Glomerular endothelial cell (primary cell): ENCODE results near the gene LAPTM5. TPM values are rescaled to one million over a fixed set of nuclear protein-coding genes. Genes with fewer than 3 reads are reported as not detected.

Source experiments
- DNase-seq: peaks from one replicate; pipeline ENCODE4 v3.0.0-alpha.2; 2011; ENCODE audit warnings: low read depth, low spot score; ENCODE audit errors: extremely low read depth
- total RNA-seq: library from RNA; depleted of rRNA; stranded (reverse); fragments of >200 nt; gene quantifications from 2 replicates; pipeline ENCODE4 v1.2.3, GENCODE V29; 2015

The LAPTM5 gene
- total RNA-seq, 1 donor from 2014 or later: 132 TPM

DNA sequence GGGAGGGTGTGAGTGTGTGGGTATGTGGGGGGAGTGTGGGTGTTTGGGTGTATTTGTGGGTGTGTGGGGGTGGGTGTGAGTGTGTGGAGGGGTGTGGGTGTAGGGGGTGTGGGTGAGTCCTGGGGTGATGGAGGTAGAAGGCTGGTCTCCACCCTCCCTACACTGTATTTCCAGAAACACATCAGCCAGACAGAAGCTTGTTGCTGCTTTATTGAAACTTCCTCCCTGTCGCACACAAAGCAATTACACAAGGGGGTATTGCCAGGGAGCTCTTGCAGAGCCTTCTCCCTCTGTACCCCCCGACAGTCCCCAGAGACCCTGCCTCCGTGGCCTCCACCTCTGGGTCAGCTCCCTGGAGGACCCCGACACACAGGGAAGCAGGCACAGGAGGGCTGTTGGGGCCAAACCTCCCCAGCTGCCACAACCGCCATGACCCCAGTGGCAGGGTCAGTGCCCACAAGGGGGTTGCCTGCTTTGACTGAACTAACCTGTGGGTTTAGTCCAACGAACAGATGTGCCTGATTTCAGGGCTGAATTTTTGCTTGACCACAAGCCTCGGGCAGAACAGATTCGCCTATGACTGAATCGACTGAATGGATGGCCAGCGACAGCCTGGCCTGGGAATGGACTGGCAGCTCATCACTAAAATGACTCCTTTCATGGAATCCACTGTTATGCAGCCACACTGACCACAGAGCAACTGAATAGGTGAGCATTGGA is 25.1 kb downstream of the LAPTM5 start:
- no peak for DNase-seq

GRCh38 chr1:30731806-30732276 is 25.7 kb downstream of the LAPTM5 start:
- no peak for DNase-seq

DNA sequence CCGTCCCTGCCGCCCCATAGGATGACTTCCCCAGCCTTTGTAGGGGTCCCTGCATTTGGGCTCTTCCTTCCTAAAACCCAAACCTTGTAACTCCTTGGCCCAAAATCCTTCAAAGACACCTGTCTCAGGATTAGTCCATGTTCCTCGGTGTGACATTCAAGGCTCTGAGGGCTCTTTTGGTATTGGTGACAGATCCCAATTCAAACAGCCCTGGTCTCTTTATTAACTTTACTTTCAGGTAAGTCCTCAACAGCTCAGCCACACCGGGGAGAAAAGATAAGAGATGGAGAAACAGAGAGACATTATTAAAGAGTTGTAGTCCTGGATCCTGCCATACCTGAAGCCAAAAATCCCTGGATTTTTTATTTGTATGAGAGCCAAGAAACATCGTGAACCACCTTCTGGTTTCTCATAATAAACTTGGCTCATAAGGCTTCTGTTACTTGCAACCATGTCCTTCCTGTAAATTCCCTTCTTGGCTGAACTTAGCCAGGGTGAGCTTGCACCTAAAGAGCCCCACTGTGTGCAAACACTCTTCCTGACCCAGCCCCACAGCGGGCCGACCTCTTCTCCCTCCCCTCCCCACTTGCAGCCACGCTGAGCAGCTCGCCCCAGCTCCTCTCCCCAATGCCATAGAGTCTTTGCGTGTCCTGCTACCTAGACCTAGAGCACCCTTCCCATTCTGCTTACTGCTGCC is 26.3 kb downstream of the LAPTM5 start:
- no peak for DNase-seq

DNA sequence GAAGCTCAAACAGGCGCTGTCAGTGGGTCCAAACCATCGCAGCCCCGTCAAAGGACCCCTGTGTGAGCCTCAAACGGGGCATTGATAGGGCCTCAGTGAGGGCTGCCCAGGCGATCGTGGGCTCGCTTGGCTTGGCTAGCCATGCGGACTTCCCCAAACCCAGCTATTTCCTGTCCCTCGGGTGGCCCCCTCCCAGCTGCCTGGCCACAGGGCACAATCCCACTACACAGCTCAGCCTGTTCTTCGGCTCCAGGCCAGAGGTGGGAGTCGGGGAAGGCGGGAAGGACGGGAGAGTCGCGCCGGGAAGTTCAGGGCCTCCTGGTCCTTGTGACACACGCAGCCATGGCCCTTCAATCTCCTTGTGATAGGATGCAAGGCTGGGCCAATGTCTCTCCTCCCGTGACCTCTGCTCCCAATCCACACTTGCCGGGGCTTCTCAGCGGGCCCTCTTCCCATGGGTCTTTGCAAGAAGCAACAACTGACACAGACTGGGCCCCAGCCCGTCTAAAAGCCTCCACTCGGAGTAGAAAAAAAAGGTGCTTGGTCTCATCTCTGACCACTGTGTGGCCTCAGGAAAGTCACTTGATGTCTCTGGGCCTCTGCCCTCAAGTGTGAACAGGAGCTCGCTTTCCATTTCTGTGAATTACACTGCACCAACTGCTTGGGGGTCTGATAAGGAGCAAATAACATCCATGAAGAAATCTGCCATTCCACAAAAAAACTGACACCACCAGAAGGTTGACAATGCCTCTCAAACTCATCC is 27.0 kb downstream of the LAPTM5 start:
- DNase-seq: no peak

DNA sequence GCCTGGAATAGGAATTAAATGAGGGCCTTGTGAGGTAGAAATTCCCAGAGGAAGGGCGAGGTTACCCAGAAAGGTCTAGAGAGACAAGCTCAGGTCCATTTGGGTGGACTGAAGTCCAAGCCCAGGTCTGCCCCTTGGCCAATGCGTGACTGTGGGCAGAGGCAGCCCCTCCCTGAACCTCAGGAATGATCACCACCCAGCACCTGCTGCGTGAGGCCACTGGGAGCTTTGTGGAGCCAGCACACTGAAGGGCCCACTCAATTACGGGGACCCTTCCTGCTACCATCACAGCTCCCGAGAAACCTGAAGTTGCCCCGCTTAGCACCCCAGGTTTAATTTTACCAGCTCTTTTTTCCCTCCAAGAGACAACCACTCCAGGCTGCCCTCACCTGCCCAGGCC is 27.7 kb downstream of the LAPTM5 start:
- DNase-seq: no peak

DNA sequence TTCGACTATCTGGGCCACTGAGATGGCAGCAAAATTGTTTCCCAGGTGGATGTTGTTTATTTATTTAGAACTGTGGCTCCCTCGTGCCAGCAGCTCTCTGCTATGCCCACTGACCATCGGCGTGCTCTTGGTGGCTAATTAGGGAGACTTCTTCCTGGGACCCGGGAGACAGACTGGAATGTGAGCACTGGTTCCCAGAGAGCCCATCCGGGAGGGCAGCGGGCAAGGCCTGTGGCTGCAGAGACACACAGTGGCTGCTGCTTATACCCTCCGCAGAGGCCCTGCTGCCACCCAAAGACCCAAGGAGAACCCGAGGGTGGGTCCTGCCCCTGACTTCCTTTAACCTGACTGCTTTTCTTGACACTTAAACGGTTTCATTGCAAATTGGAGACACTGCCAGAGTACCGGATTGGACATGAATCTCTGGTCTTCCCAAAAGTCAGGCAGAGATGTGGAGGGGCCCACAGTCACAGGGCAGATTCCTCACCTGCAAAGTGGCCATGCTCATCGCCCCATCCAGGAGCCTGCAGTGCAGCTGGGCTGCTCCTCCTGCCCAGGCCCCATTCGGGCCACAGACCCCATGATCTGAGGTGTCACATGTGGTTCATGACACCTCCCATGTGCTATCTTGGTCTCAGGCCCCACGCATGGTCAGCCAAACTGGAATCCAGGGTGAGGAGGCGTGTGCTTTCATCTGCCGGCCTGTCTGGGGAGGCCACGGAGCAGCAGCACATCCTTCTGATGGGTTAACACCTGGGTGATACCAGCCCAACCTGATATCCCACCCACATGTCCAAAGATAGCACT is 28.5 kb downstream of the LAPTM5 start:
- no peak for DNase-seq

DNA sequence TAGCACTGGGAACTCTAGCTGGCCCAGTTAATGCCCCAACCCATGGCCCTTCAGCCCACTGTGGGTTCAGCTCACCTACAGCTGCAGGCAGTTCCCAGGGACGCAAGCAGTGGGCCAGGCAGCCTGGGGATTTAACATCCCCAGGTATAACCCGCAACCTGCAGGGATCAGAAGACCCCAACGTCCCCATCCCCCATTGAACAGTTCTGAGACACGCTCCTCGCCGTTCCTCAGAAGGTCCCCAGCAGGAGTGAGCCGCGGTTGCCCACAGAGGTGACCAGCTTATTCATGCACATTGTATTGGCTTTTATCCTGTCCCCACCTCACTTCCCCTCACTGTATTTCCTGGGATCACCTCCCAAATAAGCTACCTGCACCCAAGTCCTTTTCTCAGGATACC is 29.2 kb downstream of the LAPTM5 start:
- no peak for DNase-seq

GRCh38 chr1:30727824-30728223 is 29.8 kb downstream of the LAPTM5 start:
- DNase-seq: no peak

DNA sequence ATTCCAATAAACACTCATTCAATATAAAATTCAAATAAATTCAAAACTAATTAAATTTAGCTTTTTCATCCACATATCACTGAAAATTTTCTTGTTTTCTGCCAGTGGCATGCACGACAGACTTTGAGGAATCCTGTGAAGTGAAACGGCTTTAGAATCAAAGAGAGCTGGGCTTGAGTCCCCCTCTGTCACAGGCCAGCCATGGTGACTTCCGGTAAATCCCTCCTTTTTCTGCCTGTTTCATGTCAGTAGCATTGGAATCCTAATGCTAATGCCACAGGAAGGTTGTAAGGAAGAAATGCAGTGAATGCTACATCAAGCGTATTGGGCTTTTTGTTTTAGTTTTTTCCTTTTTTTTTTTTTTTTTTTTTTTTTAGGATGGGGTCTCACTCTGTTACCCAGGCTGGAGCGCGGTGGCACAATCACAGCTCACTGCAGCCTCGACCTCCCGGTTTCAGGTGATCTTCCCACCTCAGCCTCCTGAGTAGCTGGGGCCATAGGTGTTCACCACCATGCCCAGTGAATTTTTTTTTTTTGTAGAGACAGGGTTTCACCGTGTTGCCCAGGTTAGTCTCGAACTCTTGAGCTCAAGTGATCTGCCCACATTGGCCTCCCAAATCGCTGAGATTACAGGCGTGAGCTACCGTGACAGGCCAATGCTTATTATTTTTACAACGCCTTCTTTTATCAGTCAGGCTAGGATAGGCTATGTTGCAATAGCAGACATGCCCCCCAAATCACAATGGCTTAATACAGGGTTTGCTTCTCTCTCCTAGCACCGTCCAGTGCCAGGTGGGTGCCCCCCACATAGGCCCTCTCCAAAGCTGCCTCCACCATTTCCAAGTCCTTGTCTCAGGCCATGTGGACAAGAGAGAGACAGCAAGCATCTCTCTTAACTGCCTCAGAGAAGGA is 30.5 kb downstream of the LAPTM5 start:
- no peak for DNase-seq

DNA sequence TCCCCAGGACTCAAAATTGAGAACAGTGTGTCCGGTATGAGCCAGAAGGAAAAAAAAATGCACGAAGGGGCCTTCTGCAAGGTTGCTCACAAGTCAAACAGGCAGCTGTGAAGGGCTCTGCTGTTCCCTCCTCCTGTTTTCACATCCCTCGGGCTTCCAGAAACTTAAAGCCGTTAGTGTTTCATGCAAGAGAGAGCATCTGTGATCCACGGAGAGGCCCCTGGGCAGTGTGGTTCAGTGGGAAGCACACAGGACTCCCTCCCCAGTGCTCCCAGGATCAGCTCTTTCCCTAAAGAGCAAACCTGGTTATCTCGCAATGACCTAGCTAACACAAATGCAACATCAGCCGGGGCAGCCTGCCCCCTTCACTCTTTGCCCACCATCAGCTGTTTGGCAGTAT is 31.3 kb downstream of the LAPTM5 start:
- DNase-seq: no peak

DNA sequence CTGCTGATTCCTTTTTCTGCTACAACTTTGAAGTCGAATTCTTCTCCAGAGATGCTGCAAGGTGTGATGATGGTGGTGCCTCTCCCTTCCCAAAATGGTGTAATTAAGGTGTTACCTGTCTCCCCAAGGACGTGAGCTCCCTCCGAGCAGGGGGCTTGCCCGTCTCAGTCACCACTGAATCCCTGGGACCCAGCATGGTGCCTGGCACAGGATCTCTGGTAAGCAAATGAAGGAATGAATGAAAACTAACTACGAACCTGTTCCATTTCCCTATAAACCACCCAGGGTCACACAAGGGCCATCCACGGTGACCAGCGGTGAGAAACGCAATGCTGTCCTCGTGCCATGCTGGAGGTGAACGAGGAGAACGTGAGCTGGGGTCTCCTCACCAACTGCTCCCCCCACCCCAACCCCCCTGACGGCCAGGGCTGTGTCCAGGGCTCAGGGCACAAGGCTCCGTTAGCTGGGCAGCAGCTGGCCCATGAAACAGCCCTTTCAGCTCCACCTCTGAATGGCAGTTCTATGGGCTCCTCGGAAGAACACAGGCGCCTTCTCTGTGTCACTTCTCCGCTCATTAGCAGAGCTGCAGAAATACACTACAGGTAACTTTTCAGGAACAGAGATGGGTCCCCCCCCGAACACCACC is 32.0 kb downstream of the LAPTM5 start:
- DNase-seq: no peak

DNA sequence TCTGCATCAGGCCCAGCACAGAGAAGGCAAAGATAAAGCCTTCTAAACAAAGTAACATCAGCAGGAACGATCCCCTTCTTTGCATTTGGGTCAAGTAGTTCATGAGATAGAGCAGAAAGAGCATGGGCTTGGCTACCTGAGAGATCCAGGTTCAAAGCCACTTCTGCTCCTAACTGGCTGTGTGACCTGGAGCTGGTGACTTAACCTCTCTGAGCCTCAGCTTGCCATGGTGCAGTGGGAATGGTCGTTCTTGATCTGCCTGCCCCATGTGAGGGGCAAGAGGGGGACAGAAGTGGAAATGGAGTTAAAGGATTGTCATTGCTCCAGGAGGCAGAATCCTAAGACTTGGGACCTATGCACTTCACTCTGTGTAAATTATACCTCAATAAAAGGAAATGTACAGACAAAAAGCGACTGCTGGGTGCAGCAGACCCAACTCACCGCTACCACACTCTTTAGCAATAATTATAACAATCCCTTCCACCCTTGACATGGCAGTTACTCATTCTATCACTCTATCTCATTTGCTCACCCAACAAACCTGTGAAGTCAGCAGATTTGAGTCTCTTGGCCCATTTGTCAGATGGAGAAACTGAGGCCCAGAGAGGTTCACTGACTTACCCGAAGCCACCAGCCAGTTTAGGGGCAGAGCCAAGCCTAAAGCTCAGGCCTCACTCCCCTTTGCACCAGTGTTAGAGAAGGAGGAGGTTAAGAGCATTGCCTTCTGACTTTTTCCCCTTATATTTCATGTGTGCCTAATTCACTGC is 32.7 kb downstream of the LAPTM5 start:
- DNase-seq: no peak

GRCh38 chr1:30724175-30724574 is 33.4 kb downstream of the LAPTM5 start:
- DNase-seq: no peak

DNA sequence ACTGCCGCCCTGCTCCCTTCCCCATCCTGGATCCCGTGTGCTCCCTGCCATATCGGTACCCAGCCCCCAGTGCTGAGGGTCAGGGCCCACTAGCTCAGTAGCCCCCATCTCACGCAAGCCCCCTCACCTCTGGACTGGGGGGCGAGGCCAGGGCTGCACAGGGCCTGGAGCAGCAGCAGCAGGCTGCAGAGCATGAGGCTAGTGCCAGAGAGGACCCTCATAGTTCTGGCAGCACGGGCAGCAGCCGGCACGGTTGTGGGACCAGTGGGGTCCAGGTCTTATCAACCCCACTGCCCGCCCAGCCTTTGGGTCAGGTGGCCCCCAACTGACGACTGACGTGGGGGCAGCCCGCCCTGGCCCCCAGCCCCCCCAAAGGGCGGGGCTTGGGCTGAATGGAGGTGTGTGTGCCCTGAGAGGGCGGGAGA is 34.2 kb downstream of the LAPTM5 start, which contains the start of gene MATN1:
TSS of gene MATN1 (minus strand) at position 255 of the 425 bp plus-strand sequence. CDS start at position 221, 34 bp downstream.
- DNase-seq: no peak

DNA sequence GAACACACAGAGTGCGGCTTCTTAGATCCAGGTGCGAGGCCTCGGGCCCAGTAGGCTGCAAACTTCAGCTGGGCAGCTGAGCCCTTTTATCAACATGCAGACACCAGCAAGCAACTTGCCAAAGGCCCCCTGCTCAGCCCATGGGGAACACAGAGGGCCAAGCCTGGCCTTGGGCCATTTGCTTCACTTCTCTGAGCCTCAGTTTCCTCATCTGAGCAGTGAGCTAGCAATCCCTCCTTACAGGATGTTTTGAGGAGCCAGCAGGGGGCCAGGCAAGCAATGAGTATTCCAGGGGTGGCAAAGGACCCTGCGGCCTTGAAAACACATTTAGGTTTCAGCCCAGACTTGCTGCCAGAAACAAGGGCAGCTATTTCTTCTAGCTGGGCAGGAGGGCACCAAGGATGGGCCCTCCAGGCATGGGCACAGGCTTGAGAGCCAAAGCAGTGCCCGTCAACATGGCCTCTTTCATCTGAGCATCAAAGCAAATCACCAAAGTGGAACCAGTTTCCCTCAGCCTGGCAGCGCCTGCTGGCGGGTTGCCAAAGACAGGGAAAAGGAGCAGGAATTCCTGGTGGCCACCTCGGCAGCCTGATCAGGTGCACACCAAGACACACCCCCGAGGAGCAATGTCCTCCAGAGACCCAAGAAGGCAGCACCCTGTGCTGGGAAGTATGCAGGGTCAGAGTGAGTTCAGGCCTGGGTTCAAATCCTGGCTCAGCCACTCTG is 35.6 kb downstream of the LAPTM5 start:
- no peak for DNase-seq

- DNase-seq: no peak
Observed at GRCh38 chr1:30721341-30721793, 36.2 kb downstream of the LAPTM5 start.
